OCI-LY3 (cell line): ENCODE data around the gene ARHGAP8.

ENCODE experiments used
- EZH2phosphoT487 ChIP-seq: fragments of 200-600 bp; shearing (Covaris generic); IDR thresholded peaks from 2 replicates; pipeline ENCODE4 v1.6.1; 2018; ENCODE audit warnings: antibody characterized with exemption, mixed run types, low read depth
- TF ChIP-seq, protein P1 (sequence below): fragments of 200-600, 300-600 bp; sonication (generic); IDR thresholded peaks from 2 replicates; pipeline ENCODE4 v1.5.1; 2014; ENCODE audit warnings: antibody characterized with exemption, low read length, low read depth

DNA sequence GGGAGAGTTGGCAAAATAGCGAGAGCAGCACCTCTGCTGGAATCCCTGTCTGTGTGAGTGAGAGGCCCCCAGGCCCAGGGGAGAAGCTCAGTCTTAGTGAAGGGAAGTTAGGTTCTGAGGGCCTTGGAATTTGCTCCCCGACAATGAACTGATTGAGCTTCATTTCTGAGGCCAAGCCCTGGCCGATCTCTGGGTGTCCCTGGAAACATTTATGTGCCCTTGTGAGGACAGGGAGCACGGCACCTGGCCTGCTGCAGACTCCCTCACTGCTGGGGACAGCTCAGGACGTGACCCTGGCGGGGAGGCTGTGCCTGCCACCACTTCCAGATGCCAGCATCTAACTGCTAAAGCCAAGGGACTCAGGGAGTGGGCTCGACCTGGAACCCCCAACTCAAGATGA lies 52.0 kb downstream of the ARHGAP8 start:
- TF ChIP-seq, protein P1, sequence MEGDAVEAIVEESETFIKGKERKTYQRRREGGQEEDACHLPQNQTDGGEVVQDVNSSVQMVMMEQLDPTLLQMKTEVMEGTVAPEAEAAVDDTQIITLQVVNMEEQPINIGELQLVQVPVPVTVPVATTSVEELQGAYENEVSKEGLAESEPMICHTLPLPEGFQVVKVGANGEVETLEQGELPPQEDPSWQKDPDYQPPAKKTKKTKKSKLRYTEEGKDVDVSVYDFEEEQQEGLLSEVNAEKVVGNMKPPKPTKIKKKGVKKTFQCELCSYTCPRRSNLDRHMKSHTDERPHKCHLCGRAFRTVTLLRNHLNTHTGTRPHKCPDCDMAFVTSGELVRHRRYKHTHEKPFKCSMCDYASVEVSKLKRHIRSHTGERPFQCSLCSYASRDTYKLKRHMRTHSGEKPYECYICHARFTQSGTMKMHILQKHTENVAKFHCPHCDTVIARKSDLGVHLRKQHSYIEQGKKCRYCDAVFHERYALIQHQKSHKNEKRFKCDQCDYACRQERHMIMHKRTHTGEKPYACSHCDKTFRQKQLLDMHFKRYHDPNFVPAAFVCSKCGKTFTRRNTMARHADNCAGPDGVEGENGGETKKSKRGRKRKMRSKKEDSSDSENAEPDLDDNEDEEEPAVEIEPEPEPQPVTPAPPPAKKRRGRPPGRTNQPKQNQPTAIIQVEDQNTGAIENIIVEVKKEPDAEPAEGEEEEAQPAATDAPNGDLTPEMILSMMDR, result no peak
- TF ChIP-seq EZH2phosphoT487, result no peak
